ENCODE measurements around the gene BDKRB2. TPM values are rescaled to one million over a fixed set of nuclear protein-coding genes. Genes with fewer than 3 reads are reported as not detected.

BDKRB2 gene
- total RNA-seq, 2 experiments from 2014 or later: not detected

- Mint-ChIP-seq H3K27me3 (peaks cover 10% of the 10 kb centered on the region), H3K9me3 (ENCODE audit: low read depth) (no peaks in the 10 kb centered on the region)
- CTCF ChIA-PET: interaction anchor here (0.7 kb wide), 1 partner anchor 13 kb away, joined by 3 read pairs; no protein-coding TSS in a partner anchor
Observed at GRCh38 chr14:96249029-96249428, 44.4 kb downstream of the BDKRB2 start.

GRCh38 chr14:96250485-96250884 is 45.8 kb downstream of the BDKRB2 start:
- H3K36me3 Mint-ChIP-seq: no peaks in the 10 kb centered on the region
- no peak overlapping the region for H3K27ac Mint-ChIP-seq
- CTCF ChIA-PET: no interaction called here
- H3K4me3 Mint-ChIP-seq: no peak overlapping the region
- no peak for ATAC-seq
- no peak for DNase-seq
- H3K9me3 Mint-ChIP-seq (ENCODE audit: low read depth): no peaks in the 10 kb centered on the region
- peaks cover 13% of the 10 kb centered on the region for H3K27me3 Mint-ChIP-seq
- H3K4me1 Mint-ChIP-seq: no peaks in the 10 kb centered on the region

More at GRCh38 chr14:96249029-96249428, 44.4 kb downstream of the BDKRB2 start:
- Mint-ChIP-seq H3K36me3 (no peaks in the 10 kb centered on the region), H3K27ac (no peak overlapping the region), H3K4me3 (no peak overlapping the region), H3K4me1 (no peaks in the 10 kb centered on the region)
- ATAC-seq: no peak
- DNase-seq: no peak

GRCh38 chr14:96251656-96252155 is 47.1 kb downstream of the BDKRB2 start:
- H3K4me3 Mint-ChIP-seq: no peak overlapping the region
- ATAC-seq (no peak), DNase-seq (no peak)
- CTCF ChIA-PET: no interaction called here
- no peaks in the 10 kb centered on the region for H3K9me3 Mint-ChIP-seq (ENCODE audit: low read depth)
- H3K27ac Mint-ChIP-seq: no peak overlapping the region
- peaks cover 25% of the 10 kb centered on the region for H3K27me3 Mint-ChIP-seq
- no peaks in the 10 kb centered on the region for H3K36me3 Mint-ChIP-seq
- H3K4me1 Mint-ChIP-seq: no peaks in the 10 kb centered on the region

- CTCF ChIA-PET: no interaction called here
- no peak overlapping the region for H3K27ac Mint-ChIP-seq
- ATAC-seq: no peak
- no peaks in the 10 kb centered on the region for H3K36me3 Mint-ChIP-seq
- no peak for DNase-seq
- no peaks in the 10 kb centered on the region for H3K4me1 Mint-ChIP-seq
- H3K9me3 Mint-ChIP-seq (ENCODE audit: low read depth): no peaks in the 10 kb centered on the region
- H3K4me3 Mint-ChIP-seq: no peak overlapping the region
- H3K27me3 Mint-ChIP-seq: peaks cover 30% of the 10 kb centered on the region
Observed at GRCh38 chr14:96252323-96252998, 47.8 kb downstream of the BDKRB2 start.

- H3K4me1 Mint-ChIP-seq: no peaks in the 10 kb centered on the region
- DNase-seq (no peak), ATAC-seq (no peak)
- CTCF ChIA-PET: no interaction called here
- no peaks in the 10 kb centered on the region for H3K9me3 Mint-ChIP-seq (ENCODE audit: low read depth)
- no peak overlapping the region for H3K4me3 Mint-ChIP-seq
- no peak overlapping the region for H3K27ac Mint-ChIP-seq
- H3K36me3 Mint-ChIP-seq: no peaks in the 10 kb centered on the region
- peaks cover 31% of the 10 kb centered on the region for H3K27me3 Mint-ChIP-seq
Observed at GRCh38 chr14:96252999-96253539, 48.4 kb downstream of the BDKRB2 start.

- CTCF ChIA-PET: no interaction called here
- no peak overlapping the region for H3K27ac Mint-ChIP-seq
- peaks cover 40% of the 10 kb centered on the region for H3K27me3 Mint-ChIP-seq
- H3K9me3 Mint-ChIP-seq (ENCODE audit: low read depth): no peaks in the 10 kb centered on the region
- no peak overlapping the region for H3K4me3 Mint-ChIP-seq
- H3K36me3 Mint-ChIP-seq: no peaks in the 10 kb centered on the region
- H3K4me1 Mint-ChIP-seq: no peaks in the 10 kb centered on the region
- ATAC-seq: no peak
- no peak for DNase-seq
Observed at GRCh38 chr14:96254687-96255086, 50.0 kb downstream of the BDKRB2 start.

- peaks cover 50% of the 10 kb centered on the region for H3K27me3 Mint-ChIP-seq
- no peaks in the 10 kb centered on the region for H3K4me1 Mint-ChIP-seq
- no peak within 1 kb of the TSS for H3K4me3 Mint-ChIP-seq
- ATAC-seq (no peak), DNase-seq (no peak)
- CTCF ChIA-PET: no interaction called here
- H3K27ac Mint-ChIP-seq: no peak within 1 kb of the TSS
- no peaks in the 10 kb centered on the region for H3K9me3 Mint-ChIP-seq (ENCODE audit: low read depth)
- no peaks in the 10 kb centered on the region for H3K36me3 Mint-ChIP-seq
Observed at GRCh38 chr14:96255501-96256366, 51.1 kb downstream of the BDKRB2 start, which contains the start of gene BDKRB1. Gene BDKRB1, plus strand, starts transcription at chr14:96256210. Its CDS starts 7,473 bp downstream, at chr14:96263683.

- H3K27me3 Mint-ChIP-seq: peaks cover 53% of the 10 kb centered on the region
- no peaks in the 10 kb centered on the region for H3K4me1 Mint-ChIP-seq
- ATAC-seq: no peak
Observed at GRCh38 chr14:96256407-96256806, 51.8 kb downstream of the BDKRB2 start.

GRCh38 chr14:96257056-96257455 is 52.4 kb downstream of the BDKRB2 start:
- H3K4me1 Mint-ChIP-seq: no peaks in the 10 kb centered on the region
- peaks cover 52% of the 10 kb centered on the region for H3K27me3 Mint-ChIP-seq
- ATAC-seq (no peak), DNase-seq (no peak)
- H3K9me3 Mint-ChIP-seq (ENCODE audit: low read depth): no peaks in the 10 kb centered on the region
- H3K36me3 Mint-ChIP-seq: no peaks in the 10 kb centered on the region
- H3K4me3 Mint-ChIP-seq: no peak overlapping the region
- CTCF ChIA-PET: no interaction called here
- H3K27ac Mint-ChIP-seq: no peak overlapping the region

More at GRCh38 chr14:96256407-96256806, 51.8 kb downstream of the BDKRB2 start:
- Mint-ChIP-seq H3K9me3 (ENCODE audit: low read depth) (no peaks in the 10 kb centered on the region), H3K36me3 (no peaks in the 10 kb centered on the region), H3K4me3 (no peak overlapping the region), H3K27ac (no peak overlapping the region)
- no peak for DNase-seq
- CTCF ChIA-PET: no interaction called here

GRCh38 chr14:96257900-96258299 is 53.3 kb downstream of the BDKRB2 start:
- Mint-ChIP-seq H3K27me3 (peaks cover 52% of the 10 kb centered on the region), H3K27ac (no peak overlapping the region), H3K4me1 (no peaks in the 10 kb centered on the region), H3K36me3 (no peaks in the 10 kb centered on the region), H3K4me3 (no peak overlapping the region), H3K9me3 (ENCODE audit: low read depth) (no peaks in the 10 kb centered on the region)
- DNase-seq (no peak), ATAC-seq (no peak)
- CTCF ChIA-PET: no interaction called here

GRCh38 chr14:96260341-96260821 is 55.7 kb downstream of the BDKRB2 start:
- no peaks in the 10 kb centered on the region for H3K36me3 Mint-ChIP-seq
- no peaks in the 10 kb centered on the region for H3K9me3 Mint-ChIP-seq (ENCODE audit: low read depth)
- DNase-seq: no peak
- H3K4me1 Mint-ChIP-seq: no peaks in the 10 kb centered on the region
- CTCF ChIA-PET: no interaction called here
- H3K27me3 Mint-ChIP-seq: peaks cover 47% of the 10 kb centered on the region
- no peak for ATAC-seq
- H3K27ac Mint-ChIP-seq: no peak overlapping the region
- H3K4me3 Mint-ChIP-seq: no peak overlapping the region

GRCh38 chr14:96261053-96261452 is 56.4 kb downstream of the BDKRB2 start:
- H3K4me1 Mint-ChIP-seq: no peaks in the 10 kb centered on the region
- H3K27ac Mint-ChIP-seq: no peak overlapping the region
- no peaks in the 10 kb centered on the region for H3K36me3 Mint-ChIP-seq
- no peak for ATAC-seq
- H3K4me3 Mint-ChIP-seq: no peak overlapping the region
- DNase-seq: no peak
- CTCF ChIA-PET: no interaction called here
- peaks cover 41% of the 10 kb centered on the region for H3K27me3 Mint-ChIP-seq
- H3K9me3 Mint-ChIP-seq (ENCODE audit: low read depth): no peaks in the 10 kb centered on the region

GRCh38 chr14:96261772-96262655 is 57.4 kb downstream of the BDKRB2 start:
- Mint-ChIP-seq H3K27me3 (peaks cover 31% of the 10 kb centered on the region), H3K4me3 (no peak overlapping the region), H3K36me3 (no peaks in the 10 kb centered on the region), H3K9me3 (ENCODE audit: low read depth) (no peaks in the 10 kb centered on the region), H3K4me1 (no peaks in the 10 kb centered on the region), H3K27ac (no peak overlapping the region)
- CTCF ChIA-PET: interaction anchor here (0.6 to 1.1 kb wide), 3 partner anchors 11 to 83 kb away, joined by 3 to 4 read pairs (median 3); no protein-coding TSS in a partner anchor
- DNase-seq: no peak
- ATAC-seq: no peak

Data from activated CD8-positive, alpha-beta memory T cell treated with anti-CD3 and anti-CD28 coated beads, Interleukin-2, amount 10 ng/mL, durations not matched to agents 7 days and 5 days (primary cell).